Measurements from ENCODE around the gene AMIGO2.

Gene AMIGO2

GRCh38 chr12:47095446-47096236 is 15.9 kb upstream of the AMIGO2 start:
- ChIA-PET CTCF (interaction anchor here (1.1 to 2.0 kb wide), 3 partner anchors 10 to 74 kb away, joined by 5 to 10 read pairs (median 5); no protein-coding TSS in a partner anchor), POLR2A (no interaction called here)
- Histone ChIP-seq H3K4me1 (ENCODE audit: control insufficient read depth, insufficient read depth, low read length) (0 out of 2 replicates have a peak, but pooled peaks cover 3% of the 10 kb centered on the region), H3K36me3 (ENCODE audit: control insufficient read depth in 2 of 2, insufficient read depth in 1 of 2, low read length in 2 of 2) (no peaks in the 10 kb centered on the region), H3K27ac (ENCODE audit: extremely low read depth, low read depth, low read length) (no peak overlapping the region), H3K9me3 (ENCODE audit: control insufficient read depth, insufficient read depth, low read depth, low read length) (no peaks in the 10 kb centered on the region), H3K4me3 (ENCODE audit: low read depth, low read length) (no peak overlapping the region)
- no peak for TF ChIP-seq ZNF549 (tag by site-specific recombination; IDR thresholded peaks at IDR 0.05)
- TF ChIP-seq ZNF521 (tag by site-specific recombination; IDR thresholded peaks at IDR 0.05) = no peak
- TF ChIP-seq YY2 (tag by site-specific recombination; IDR thresholded peaks at IDR 0.05) = no peak
- TF ChIP-seq ZNF660 (tag by site-specific recombination; IDR thresholded peaks at IDR 0.05) = no peak
- TF ChIP-seq KLF1 (tag by site-specific recombination; IDR thresholded peaks at IDR 0.05) = no peak
- TF ChIP-seq KLF8 (tag by site-specific recombination; IDR thresholded peaks at IDR 0.05) = no peak
- TF ChIP-seq SP2 (tag by site-specific recombination; IDR thresholded peaks at IDR 0.05) = no peak
- TF ChIP-seq ZNF155 (tag by site-specific recombination; IDR thresholded peaks at IDR 0.05) = no peak
- TF ChIP-seq PRDM4 (tag by site-specific recombination; IDR thresholded peaks at IDR 0.05) = no peak

- Histone ChIP-seq H3K9me3 (ENCODE audit: control insufficient read depth, insufficient read depth, low read depth, low read length) (no peaks in the 10 kb centered on the region), H3K4me1 (ENCODE audit: control insufficient read depth, insufficient read depth, low read length) (0 out of 2 replicates have a peak, but pooled peaks cover 3% of the 10 kb centered on the region), H3K4me3 (ENCODE audit: low read depth, low read length) (no peak overlapping the region), H3K27ac (ENCODE audit: extremely low read depth, low read depth, low read length) (no peak overlapping the region), H3K36me3 (ENCODE audit: control insufficient read depth in 2 of 2, insufficient read depth in 1 of 2, low read length in 2 of 2) (no peaks in the 10 kb centered on the region)
- ChIA-PET CTCF (interaction anchor here (1.1 kb wide), 1 partner anchor 9 kb away, joined by 5 read pairs; no protein-coding TSS in a partner anchor), POLR2A (no interaction called here)
- TF ChIP-seq ZSCAN23 (tag by site-specific recombination; IDR thresholded peaks at IDR 0.05) (no peak), ZSCAN30 (tag by site-specific recombination; IDR thresholded peaks at IDR 0.05) (no peak), SP2 (tag by site-specific recombination; IDR thresholded peaks at IDR 0.05) (no peak), BCL6B (tag by site-specific recombination; IDR thresholded peaks at IDR 0.05) (no peak)
Observed at GRCh38 chr12:47094804-47095203, 15.0 kb upstream of the AMIGO2 start.

- no peaks in the 10 kb centered on the region for H3K36me3 ChIP-seq (ENCODE audit: control insufficient read depth in 2 of 2, insufficient read depth in 1 of 2, low read length in 2 of 2)
- H3K27ac ChIP-seq (ENCODE audit: extremely low read depth, low read depth, low read length) = no peak overlapping the region
- peaks cover 11% of the 10 kb centered on the region for H3K4me1 ChIP-seq (ENCODE audit: control insufficient read depth, insufficient read depth, low read length)
- ChIA-PET POLR2A (no interaction called here), CTCF (no interaction called here)
- H3K4me3 ChIP-seq (ENCODE audit: low read depth, low read length) = no peak overlapping the region
- no peaks in the 10 kb centered on the region for H3K9me3 ChIP-seq (ENCODE audit: control insufficient read depth, insufficient read depth, low read depth, low read length)
- TF ChIP-seq ZNF785 (tag by site-specific recombination; IDR thresholded peaks at IDR 0.05) (no peak), ZNF610 (tag by site-specific recombination; IDR thresholded peaks at IDR 0.05; ENCODE audit: borderline replicate concordance) (no peak), ZBTB21 (tag by site-specific recombination; IDR thresholded peaks at IDR 0.05) (no peak), ZNF747 (tag by site-specific recombination; IDR thresholded peaks at IDR 0.05) (no peak), ZNF433 (tag by site-specific recombination; IDR thresholded peaks at IDR 0.05; ENCODE audit: low read depth) (no peak), ZNF24 (tag by site-specific recombination; IDR thresholded peaks at IDR 0.05) (no peak), ZNF248 (tag by site-specific recombination; IDR thresholded peaks at IDR 0.05) (no peak), KLF1 (tag by site-specific recombination; IDR thresholded peaks at IDR 0.05) (no peak), ZNF560 (tag by site-specific recombination; IDR thresholded peaks at IDR 0.05; ENCODE audit: borderline replicate concordance) (no peak), ZNF776 (tag by site-specific recombination; IDR thresholded peaks at IDR 0.05; ENCODE audit: borderline replicate concordance) (no peak), SETDB1 (IDR thresholded peaks at IDR 0.05; ENCODE audit: insufficient read length, low read length) (no peak), ZNF544 (tag by site-specific recombination; IDR thresholded peaks at IDR 0.05) (no peak), ZNF623 (tag by site-specific recombination; IDR thresholded peaks at IDR 0.05) (no peak), INSM2 (tag by site-specific recombination; IDR thresholded peaks at IDR 0.05) (no peak)
Observed at GRCh38 chr12:47091009-47091408, 11.2 kb upstream of the AMIGO2 start.

Measured in HEK293 (cell line).